Neutrophil (primary cell): ENCODE results near the gene PFKFB3.

Source experiments
- H3K27ac ChIP-seq: fragments of 200-600 bp; sonication (generic); 2 replicates; pipeline ENCODE4 v1.5.1; 2016; ENCODE audit warnings: mild to moderate bottlenecking, moderate library complexity
- H3K27me3 ChIP-seq: fragments of 200-600 bp; sonication (generic); 2 replicates; pipeline ENCODE4 v1.6.0; 2016; ENCODE audit warnings: mild to moderate bottlenecking
- H3K36me3 ChIP-seq: fragments of 200-600 bp; sonication (generic); 2 replicates; pipeline ENCODE4 v1.5.1; 2017
- H3K4me1 ChIP-seq, 2 experiments: fragments of 200-600 bp in 1 of 2; sonication (generic) in 1 of 2; 1 replicate in 1 of 2; 2 replicates in 1 of 2; pipeline versions ENCODE4 v1.5.1 to v1.6.1; 2013 to 2016; ENCODE audit warnings: low read depth in 1 of 2, low read length in 1 of 2, mild to moderate bottlenecking in 1 of 2, moderate library complexity in 1 of 2; ENCODE audit not compliant: control insufficient read depth in 1 of 2, insufficient read depth in 1 of 2
- H3K4me3 ChIP-seq, 2 experiments: fragments of 200-600 bp in 1 of 2; sonication (generic) in 1 of 2; 1 replicate in 1 of 2; 2 replicates in 1 of 2; pipeline ENCODE4 v1.5.1; 2013 to 2016; ENCODE audit warnings: low read depth in 1 of 2, low read length in 1 of 2, mild to moderate bottlenecking in 1 of 2, moderate library complexity in 1 of 2
- H3K9me3 ChIP-seq: fragments of 200-600 bp; sonication (generic); 2 replicates; pipeline ENCODE4 v1.5.1; 2016
- CTCF ChIP-seq: fragments of 200-600 bp; sonication (generic); IDR thresholded peaks from 2 replicates; pipeline ENCODE4 v1.5.1; 2016; ENCODE audit warnings: antibody characterized with exemption

PFKFB3 gene

DNA sequence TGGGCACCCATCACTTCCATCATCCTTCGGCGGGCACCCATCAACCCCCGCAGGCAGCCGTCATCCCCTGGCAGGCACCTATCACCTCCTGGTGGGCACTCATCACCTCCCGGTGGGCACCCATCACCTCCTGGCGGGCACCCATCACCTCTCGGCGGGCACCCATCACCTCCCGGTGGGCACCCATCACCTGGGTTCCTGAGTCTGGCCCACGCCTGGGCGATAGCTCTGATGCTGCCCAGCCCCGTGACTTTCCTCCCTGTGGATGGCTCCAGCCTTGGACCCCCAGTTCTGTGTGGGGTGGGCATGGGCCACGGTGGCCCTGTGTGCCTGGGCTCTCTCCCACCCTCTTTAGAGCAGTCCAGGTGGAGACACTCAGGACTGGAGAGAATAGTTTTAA is 29.0 kb downstream of the PFKFB3 start:
- no peak overlapping the region for H3K4me3 ChIP-seq
- H3K4me1 ChIP-seq, result no peaks in the 10 kb centered on the region
- no peaks in the 10 kb centered on the region for H3K27me3 ChIP-seq
- no peak for TF ChIP-seq CTCF
- H3K36me3 ChIP-seq, result peaks cover 99% of the 10 kb centered on the region
- H3K27ac ChIP-seq, result peak overlapping the region; percentile 39
- H3K9me3 ChIP-seq, result no peaks in the 10 kb centered on the region

GRCh38 chr10:6232225-6232807 is 29.6 kb downstream of the PFKFB3 start:
- Histone ChIP-seq H3K9me3 (no peaks in the 10 kb centered on the region), H3K27me3 (no peaks in the 10 kb centered on the region), H3K27ac (peak overlapping the region; percentile 39), H3K4me1 (no peaks in the 10 kb centered on the region), H3K36me3 (peaks cover 99% of the 10 kb centered on the region), H3K4me3 (no peak overlapping the region)
- TF ChIP-seq CTCF, result no peak

- no peaks in the 10 kb centered on the region for H3K9me3 ChIP-seq
- H3K4me3 ChIP-seq, result no peak overlapping the region
- peak overlapping the region; percentile 39 for H3K27ac ChIP-seq
- H3K27me3 ChIP-seq, result no peaks in the 10 kb centered on the region
- peaks cover 99% of the 10 kb centered on the region for H3K36me3 ChIP-seq
- no peaks in the 10 kb centered on the region for H3K4me1 ChIP-seq
- no peak for TF ChIP-seq CTCF
Observed at GRCh38 chr10:6232846-6233724, 30.4 kb downstream of the PFKFB3 start.

GRCh38 chr10:6233725-6234277 is 31.1 kb downstream of the PFKFB3 start:
- no peaks in the 10 kb centered on the region for H3K9me3 ChIP-seq
- no peak for TF ChIP-seq CTCF
- H3K4me1 ChIP-seq, result peaks cover 3% of the 10 kb centered on the region in 2 experiments
- peaks cover 93% of the 10 kb centered on the region for H3K36me3 ChIP-seq
- no peak overlapping the region for H3K4me3 ChIP-seq
- no peaks in the 10 kb centered on the region for H3K27me3 ChIP-seq
- peak overlapping the region; percentile 39 for H3K27ac ChIP-seq

- Histone ChIP-seq H3K36me3 (peaks cover 88% of the 10 kb centered on the region), H3K27ac (peak overlapping the region; percentile 39), H3K4me1 (peaks cover 8 to 9% of the 10 kb centered on the region in 2 experiments), H3K27me3 (no peaks in the 10 kb centered on the region), H3K4me3 (no peak overlapping the region), H3K9me3 (no peaks in the 10 kb centered on the region)
- no peak for TF ChIP-seq CTCF
Observed at GRCh38 chr10:6234371-6234770, 31.6 kb downstream of the PFKFB3 start.
